Body of pancreas (tissue), 4 donors: ENCODE measurements around the gene ADGRE3.

Source experiments
- CTCF ChIP-seq, 7 experiments: fragments of 450-650 bp in 4 of 7; fragments of 200-600 bp in 3 of 7; sonication (generic) in 3 of 7; IDR thresholded peaks; one replicate each; pipeline ENCODE4 v1.5.1; 2016 to 2019; ENCODE audit warnings: antibody characterized with exemption in 7 of 7
- POLR2A ChIP-seq, 3 donors: fragments of 450-650 bp; IDR thresholded peaks; one replicate each; pipeline ENCODE4 v1.6.1; 2016; ENCODE audit warnings: antibody characterized with exemption in 3 of 3, mild to moderate bottlenecking in 2 of 3

GRCh38 chr19:14603990-14604387 lies 70.7 kb downstream of the ADGRE3 start:
- TF ChIP-seq CTCF (IDR thresholded peaks at IDR 0.05) (no peak), POLR2A (IDR thresholded peaks at IDR 0.05) (no peak)
